GM20431 (cell line): Measurements from ENCODE around the gene GLE1.
"Not testable (repeated sequence)": the region's sequence is repeated elsewhere in the genome, so short reads cannot be mapped to it uniquely, and the experiment has no call there.

Source experiments
- in situ Hi-C: fragments of 300-500 bp; cut with MseI, MboI; formaldehyde crosslinking; loops from one replicate; pipeline ENCODE4 v1.15.0; 2020; ENCODE audit warnings: low sequenced_read_pairs; ENCODE audit not compliant: unreplicated experiment

GLE1 gene

GRCh38 chr9:128586934-128587333 lies 82.4 kb downstream of the GLE1 start:
- in situ Hi-C loops: not testable (repeated sequence)

DNA sequence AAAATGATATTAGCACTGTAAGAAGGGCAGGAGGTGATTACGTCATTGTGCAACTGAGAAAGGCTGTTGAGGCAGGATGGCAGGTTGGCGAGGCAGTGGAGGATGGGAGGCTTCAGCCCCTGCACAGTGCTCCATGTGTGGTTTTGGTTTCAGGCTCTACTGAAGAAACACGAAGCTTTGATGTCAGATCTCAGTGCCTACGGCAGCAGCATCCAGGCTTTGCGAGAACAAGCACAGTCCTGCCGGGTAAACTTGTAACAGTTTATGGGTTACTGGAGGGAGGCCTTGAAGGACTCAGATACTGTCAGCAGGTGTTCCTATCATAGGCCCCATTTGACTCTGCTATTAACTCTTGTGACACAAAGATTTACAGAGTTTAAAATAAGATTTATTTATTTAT lies 82.9 kb downstream of the GLE1 start:
- in situ Hi-C loops: no loop called here

DNA sequence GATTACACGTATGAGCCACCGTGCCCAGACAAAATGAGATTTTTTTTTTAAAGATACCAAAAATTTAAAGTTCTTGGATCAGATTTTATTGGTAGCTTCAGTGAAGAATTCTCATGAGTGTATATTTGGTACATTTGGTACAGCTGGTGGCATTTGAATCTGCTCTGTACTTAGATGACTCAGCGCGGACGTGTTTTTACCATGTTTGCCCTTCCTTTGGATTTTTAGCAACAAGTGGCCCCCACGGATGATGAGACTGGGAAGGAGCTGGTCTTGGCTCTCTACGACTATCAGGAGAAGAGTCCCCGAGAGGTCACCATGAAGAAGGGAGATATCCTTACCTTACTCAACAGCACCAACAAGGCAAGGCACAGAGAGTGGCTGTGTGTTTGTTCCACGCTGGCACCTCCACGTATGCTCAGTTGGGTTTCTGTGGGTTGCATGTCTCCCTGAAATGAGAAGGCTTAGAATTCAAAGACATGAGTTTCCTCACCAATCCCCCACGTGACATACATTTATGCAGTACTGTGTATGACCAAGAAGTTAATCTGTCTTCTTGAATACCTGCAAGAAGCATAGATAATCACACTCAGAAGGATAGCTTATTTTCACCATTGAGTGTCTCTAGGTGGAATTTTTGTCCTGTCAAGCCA lies 84.2 kb downstream of the GLE1 start:
- in situ Hi-C loops: no loop called here
